Neural cell (in vitro differentiated cells): ENCODE data around the gene FADS1.

ENCODE experiments used
- EP300 ChIP-seq: fragments of 450-650 bp; conservative IDR thresholded peaks from 2 replicates; pipeline ENCODE4 v1.6.1; 2014; ENCODE audit warnings: antibody characterized with exemption, mild to moderate bottlenecking, moderate library complexity; ENCODE audit not compliant: poor library complexity, severe bottlenecking
- EZH2 ChIP-seq: fragments of 200-600, 300-800 bp; shearing (Covaris generic), sonication (generic); IDR thresholded peaks from 2 replicates; pipeline ENCODE4 v1.6.1; 2014; ENCODE audit warnings: antibody characterized with exemption, low read length, borderline replicate concordance, mild to moderate bottlenecking; ENCODE audit not compliant: insufficient read depth, poor library complexity, severe bottlenecking
- MXI1 ChIP-seq: fragments of 450-650 bp; conservative IDR thresholded peaks from 2 replicates; pipeline ENCODE4 v1.6.1; 2014; ENCODE audit warnings: antibody characterized with exemption, mild to moderate bottlenecking; ENCODE audit not compliant: poor library complexity, severe bottlenecking
- RAD21 ChIP-seq: fragments of 450-650 bp; conservative IDR thresholded peaks from 2 replicates; pipeline ENCODE4 v1.6.1; 2014; ENCODE audit warnings: antibody characterized with exemption, mild to moderate bottlenecking, moderate library complexity
- TF ChIP-seq, protein P1 (sequence below): fragments of 450-650 bp; IDR thresholded peaks from 2 replicates; pipeline ENCODE4 v1.5.1; 2014; ENCODE audit warnings: antibody characterized with exemption, mild to moderate bottlenecking, moderate library complexity; ENCODE audit not compliant: poor library complexity, severe bottlenecking
- TF ChIP-seq, protein P2 (sequence below): IDR thresholded peaks from 2 replicates; pipeline ENCODE4 v1.6.1; 2012; ENCODE audit warnings: borderline replicate concordance

- TF ChIP-seq RAD21: no peak
- TF ChIP-seq, protein P1, sequence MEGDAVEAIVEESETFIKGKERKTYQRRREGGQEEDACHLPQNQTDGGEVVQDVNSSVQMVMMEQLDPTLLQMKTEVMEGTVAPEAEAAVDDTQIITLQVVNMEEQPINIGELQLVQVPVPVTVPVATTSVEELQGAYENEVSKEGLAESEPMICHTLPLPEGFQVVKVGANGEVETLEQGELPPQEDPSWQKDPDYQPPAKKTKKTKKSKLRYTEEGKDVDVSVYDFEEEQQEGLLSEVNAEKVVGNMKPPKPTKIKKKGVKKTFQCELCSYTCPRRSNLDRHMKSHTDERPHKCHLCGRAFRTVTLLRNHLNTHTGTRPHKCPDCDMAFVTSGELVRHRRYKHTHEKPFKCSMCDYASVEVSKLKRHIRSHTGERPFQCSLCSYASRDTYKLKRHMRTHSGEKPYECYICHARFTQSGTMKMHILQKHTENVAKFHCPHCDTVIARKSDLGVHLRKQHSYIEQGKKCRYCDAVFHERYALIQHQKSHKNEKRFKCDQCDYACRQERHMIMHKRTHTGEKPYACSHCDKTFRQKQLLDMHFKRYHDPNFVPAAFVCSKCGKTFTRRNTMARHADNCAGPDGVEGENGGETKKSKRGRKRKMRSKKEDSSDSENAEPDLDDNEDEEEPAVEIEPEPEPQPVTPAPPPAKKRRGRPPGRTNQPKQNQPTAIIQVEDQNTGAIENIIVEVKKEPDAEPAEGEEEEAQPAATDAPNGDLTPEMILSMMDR: no peak
- TF ChIP-seq, protein P2, sequence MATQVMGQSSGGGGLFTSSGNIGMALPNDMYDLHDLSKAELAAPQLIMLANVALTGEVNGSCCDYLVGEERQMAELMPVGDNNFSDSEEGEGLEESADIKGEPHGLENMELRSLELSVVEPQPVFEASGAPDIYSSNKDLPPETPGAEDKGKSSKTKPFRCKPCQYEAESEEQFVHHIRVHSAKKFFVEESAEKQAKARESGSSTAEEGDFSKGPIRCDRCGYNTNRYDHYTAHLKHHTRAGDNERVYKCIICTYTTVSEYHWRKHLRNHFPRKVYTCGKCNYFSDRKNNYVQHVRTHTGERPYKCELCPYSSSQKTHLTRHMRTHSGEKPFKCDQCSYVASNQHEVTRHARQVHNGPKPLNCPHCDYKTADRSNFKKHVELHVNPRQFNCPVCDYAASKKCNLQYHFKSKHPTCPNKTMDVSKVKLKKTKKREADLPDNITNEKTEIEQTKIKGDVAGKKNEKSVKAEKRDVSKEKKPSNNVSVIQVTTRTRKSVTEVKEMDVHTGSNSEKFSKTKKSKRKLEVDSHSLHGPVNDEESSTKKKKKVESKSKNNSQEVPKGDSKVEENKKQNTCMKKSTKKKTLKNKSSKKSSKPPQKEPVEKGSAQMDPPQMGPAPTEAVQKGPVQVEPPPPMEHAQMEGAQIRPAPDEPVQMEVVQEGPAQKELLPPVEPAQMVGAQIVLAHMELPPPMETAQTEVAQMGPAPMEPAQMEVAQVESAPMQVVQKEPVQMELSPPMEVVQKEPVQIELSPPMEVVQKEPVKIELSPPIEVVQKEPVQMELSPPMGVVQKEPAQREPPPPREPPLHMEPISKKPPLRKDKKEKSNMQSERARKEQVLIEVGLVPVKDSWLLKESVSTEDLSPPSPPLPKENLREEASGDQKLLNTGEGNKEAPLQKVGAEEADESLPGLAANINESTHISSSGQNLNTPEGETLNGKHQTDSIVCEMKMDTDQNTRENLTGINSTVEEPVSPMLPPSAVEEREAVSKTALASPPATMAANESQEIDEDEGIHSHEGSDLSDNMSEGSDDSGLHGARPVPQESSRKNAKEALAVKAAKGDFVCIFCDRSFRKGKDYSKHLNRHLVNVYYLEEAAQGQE: no peak
- TF ChIP-seq MXI1: no peak
- TF ChIP-seq EZH2: no peak
- no peak for TF ChIP-seq EP300
Observed at GRCh38 chr11:61846362-61847020, 29.7 kb upstream of the FADS1 start.
